Smooth muscle cell (in vitro differentiated cells): ENCODE results near the gene VTI1A. TPM values are rescaled to one million over a fixed set of nuclear protein-coding genes. Genes with fewer than 3 reads are reported as not detected.
"Not testable (repeated sequence)": the region's sequence is repeated elsewhere in the genome, so short reads cannot be mapped to it uniquely, and the experiment has no call there.

Source experiments
- DNase-seq: peaks from one replicate; lab custom pipeline; 2025; ENCODE audit not compliant: unreplicated experiment; lab: John Stamatoyannopoulos, UW
- H2AFZ ChIP-seq: fragments of 200-600 bp; sonication (generic); 2 replicates; pipeline ENCODE4 v1.6.0; 2016; ENCODE audit warnings: antibody characterized with exemption, low read depth, mild to moderate bottlenecking
- H3F3A ChIP-seq: fragments of 200-600 bp; sonication (generic); 2 replicates; pipeline ENCODE4 v1.6.0; 2017; ENCODE audit warnings: antibody characterized with exemption, low read depth
- H3K27ac ChIP-seq: fragments of 200-600 bp; sonication (generic); 2 replicates; pipeline ENCODE4 v1.5.1; 2016; ENCODE audit warnings: low read depth, mild to moderate bottlenecking
- H3K27me3 ChIP-seq: fragments of 200-600 bp; sonication (generic); 2 replicates; pipeline ENCODE4 v1.6.1; 2016; ENCODE audit warnings: low read depth, mild to moderate bottlenecking
- H3K36me3 ChIP-seq: fragments of 200-600 bp; sonication (generic); 2 replicates; pipeline ENCODE4 v1.5.1; 2016; ENCODE audit warnings: low read depth
- H3K4me1 ChIP-seq: fragments of 200-600 bp; sonication (generic); 2 replicates; pipeline ENCODE4 v1.5.1; 2016; ENCODE audit warnings: low read depth
- H3K4me2 ChIP-seq: fragments of 200-600 bp; sonication (generic); 2 replicates; pipeline ENCODE4 v1.6.0; 2016; ENCODE audit warnings: mild to moderate bottlenecking
- H3K4me3 ChIP-seq: fragments of 200-600 bp; sonication (generic); 2 replicates; pipeline ENCODE4 v1.5.1; 2016; ENCODE audit warnings: mild to moderate bottlenecking
- H3K79me2 ChIP-seq: fragments of 200-600 bp; sonication (generic); 2 replicates; pipeline ENCODE4 v1.6.0; 2016; ENCODE audit warnings: low read depth, mild to moderate bottlenecking
- H3K9ac ChIP-seq: fragments of 200-600 bp; sonication (generic); 2 replicates; pipeline ENCODE4 v1.6.0; 2016; ENCODE audit warnings: low read depth
- H3K9me3 ChIP-seq: fragments of 200-600 bp; sonication (generic); replicated peaks from 2 replicates; pipeline ENCODE4 v1.5.1; 2016; ENCODE audit warnings: low read depth
- H4K20me1 ChIP-seq: fragments of 200-600 bp; sonication (generic); 2 replicates; pipeline ENCODE4 v1.6.0; 2016; ENCODE audit warnings: low read depth
- CTCF ChIP-seq: fragments of 200-600 bp; sonication (generic); IDR thresholded peaks from 2 replicates; pipeline ENCODE4 v1.5.1; 2017; ENCODE audit warnings: borderline replicate concordance, mild to moderate bottlenecking, antibody characterized with exemption; ENCODE audit not compliant: insufficient read depth, poor library complexity, severe bottlenecking
- WGBS: methylation state at CpG from one replicate; pipeline ENCODE4 v1.1.7; 2016; ENCODE audit warnings: low lambda C conversion rate; 5-methylcytosine and 5-hydroxymethylcytosine counted together
- polyA plus RNA-seq: library from polyadenylated mRNA; unstranded; fragments of >200 nt; fragmentation: Nextera tagmentation; extraction: Ambion mirVana; gene quantifications from 2 replicates; pipeline ENCODE4 v1.2.1, GENCODE V29; 2016
- total RNA-seq: library from RNA; depleted of rRNA; stranded (reverse); fragments of >200 nt; gene quantifications from 2 replicates; pipeline ENCODE4 v1.2.3, GENCODE V29; 2014

The VTI1A gene
- total and polyA plus RNA-seq, 2 experiments from 2014 or later, result 14.0 to 21.8 TPM

GRCh38 chr10:112404617-112405016, 42.4 kb upstream of the VTI1A start:
- Histone ChIP-seq H3K4me1 (no peaks in the 10 kb centered on the region), H3K79me2 (no peaks in the 10 kb centered on the region), H3F3A (no peaks in the 10 kb centered on the region), H4K20me1 (no peaks in the 10 kb centered on the region), H2AFZ (no peak overlapping the region), H3K4me2 (peak overlapping the region; percentile 34), H3K27me3 (peaks cover 1% of the 10 kb centered on the region), H3K27ac (peak overlapping the region; percentile 36), H3K9me3 (no peaks in the 10 kb centered on the region), H3K9ac (no peak overlapping the region), H3K36me3 (no peaks in the 10 kb centered on the region), H3K4me3 (no peak overlapping the region)
- DNase-seq, result no peak
- TF ChIP-seq CTCF, result no peak
- WGBS, result 48% methylated on average over 3 of the region's 3 CpGs

GRCh38 chr10:112406806-112407205, 40.2 kb upstream of the VTI1A start:
- 93% methylated on average over 2 of the region's 2 CpGs for WGBS
- not testable (repeated sequence) for H3K4me3 ChIP-seq, DNase-seq, H3K79me2 ChIP-seq, H3K27me3 ChIP-seq, H2AFZ ChIP-seq, H3K4me1 ChIP-seq, H3K36me3 ChIP-seq, H3K4me2 ChIP-seq, H4K20me1 ChIP-seq, H3F3A ChIP-seq, H3K9me3 ChIP-seq, H3K27ac ChIP-seq, H3K9ac ChIP-seq

- Histone ChIP-seq H3K79me2 (no peaks in the 10 kb centered on the region), H3K4me1 (no peaks in the 10 kb centered on the region), H3K27ac (no peak overlapping the region), H3K36me3 (no peaks in the 10 kb centered on the region), H2AFZ (no peak overlapping the region), H3K27me3 (peaks cover 10% of the 10 kb centered on the region), H3K4me3 (no peak overlapping the region), H3F3A (no peaks in the 10 kb centered on the region), H3K9me3 (no peaks in the 10 kb centered on the region), H4K20me1 (no peaks in the 10 kb centered on the region), H3K4me2 (no peak overlapping the region), H3K9ac (no peak overlapping the region)
- WGBS, result 87% methylated on average over 1 of the region's 1 CpG
- TF ChIP-seq CTCF, result no peak
- DNase-seq, result no peak
Measured at GRCh38 chr10:112407696-112408095, 39.3 kb upstream of the VTI1A start.

GRCh38 chr10:112409299-112409698, 37.7 kb upstream of the VTI1A start:
- no peak for TF ChIP-seq CTCF
- DNase-seq, result no peak
- Histone ChIP-seq H3F3A (no peaks in the 10 kb centered on the region), H3K4me1 (no peaks in the 10 kb centered on the region), H3K4me3 (no peak overlapping the region), H3K36me3 (no peaks in the 10 kb centered on the region), H4K20me1 (no peaks in the 10 kb centered on the region), H3K79me2 (no peaks in the 10 kb centered on the region), H3K27ac (no peak overlapping the region), H3K9ac (no peak overlapping the region), H2AFZ (no peak overlapping the region), H3K27me3 (peaks cover 10% of the 10 kb centered on the region), H3K9me3 (no peaks in the 10 kb centered on the region), H3K4me2 (no peak overlapping the region)
- WGBS, result 84% methylated on average over 2 of the region's 2 CpGs
